Hematopoietic multipotent progenitor cell treated with erythropoietin and hydrocortisone succinate and interleukin-3 and kit ligand, for 4 days (in vitro differentiated cells): ENCODE measurements around the gene SRSF4.
"Not testable (repeated sequence)": the region's sequence is repeated elsewhere in the genome, so short reads cannot be mapped to it uniquely, and the experiment has no call there.

Experiments used
- DNase-seq: peaks from one replicate; pipeline ENCODE4 v3.0.0-alpha.2; 2015

The SRSF4 gene

DNA sequence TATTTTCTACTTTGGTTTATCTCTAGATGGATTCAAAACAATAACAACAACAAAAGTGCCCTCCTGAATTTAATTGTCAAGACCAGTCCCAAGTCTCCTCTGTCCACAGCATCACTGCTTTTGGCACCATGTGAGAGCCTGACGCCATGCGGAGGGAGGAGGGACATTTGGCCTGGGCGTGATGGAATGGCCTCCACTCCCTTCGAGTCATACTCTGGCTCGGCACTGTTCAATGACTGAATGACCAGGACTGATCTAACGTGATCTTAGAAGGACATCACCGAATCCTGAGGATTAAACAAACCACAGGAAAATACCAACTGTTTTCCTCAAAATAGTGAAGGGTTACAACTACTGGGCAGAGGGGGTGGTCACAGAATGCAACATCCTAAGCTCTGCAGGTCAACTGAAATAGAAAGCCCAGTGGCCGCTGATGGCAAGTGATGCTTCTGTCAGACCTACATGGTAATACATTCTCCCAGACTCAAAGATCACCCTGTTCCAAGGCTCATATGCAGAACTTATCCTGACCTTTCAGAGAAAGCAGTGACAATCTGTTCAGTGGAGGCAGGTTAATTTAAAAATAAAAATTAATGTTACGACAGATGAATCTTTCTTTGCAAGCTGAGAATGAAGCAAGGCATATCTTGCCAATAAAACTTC is 19.1 kb downstream of the SRSF4 start:
- no peak for DNase-seq

DNA sequence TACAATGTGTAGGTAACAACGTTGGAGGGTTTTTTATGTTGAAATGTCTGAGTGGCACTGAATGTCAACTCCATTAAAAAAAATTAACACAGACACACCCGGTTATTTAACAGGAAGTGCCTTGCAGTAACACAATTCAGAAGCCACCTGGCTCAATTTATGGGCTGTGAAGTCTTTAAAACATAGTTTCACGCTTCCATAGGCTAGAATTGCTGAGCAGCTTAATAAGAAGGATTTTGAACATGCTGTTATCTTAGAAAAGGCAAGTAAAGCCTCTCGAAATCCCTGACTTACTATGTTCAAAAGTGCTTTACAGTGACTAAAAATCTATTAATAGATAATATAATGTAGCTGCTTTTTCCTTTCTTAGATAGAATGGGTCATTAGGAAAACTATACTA is 19.7 kb downstream of the SRSF4 start:
- DNase-seq, result no peak

DNA sequence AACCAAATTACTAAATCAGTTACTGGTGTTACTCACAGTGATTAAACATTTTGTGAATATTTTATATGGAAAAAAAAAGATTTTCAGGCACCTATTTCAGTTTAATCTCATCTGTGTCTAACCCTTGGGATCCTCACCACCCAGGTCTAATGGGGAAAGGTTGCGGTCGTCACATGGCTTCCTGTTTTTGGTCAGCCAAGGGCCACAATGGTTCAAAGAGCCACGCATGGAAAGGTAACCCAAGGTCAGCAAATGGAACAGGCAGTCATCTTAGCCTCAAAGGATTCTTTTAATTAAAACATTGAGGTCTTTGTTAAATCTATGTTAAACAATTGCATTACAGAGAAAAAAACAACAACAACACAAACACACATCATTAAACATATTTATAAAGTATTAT is 21.9 kb downstream of the SRSF4 start:
- no peak for DNase-seq

DNA sequence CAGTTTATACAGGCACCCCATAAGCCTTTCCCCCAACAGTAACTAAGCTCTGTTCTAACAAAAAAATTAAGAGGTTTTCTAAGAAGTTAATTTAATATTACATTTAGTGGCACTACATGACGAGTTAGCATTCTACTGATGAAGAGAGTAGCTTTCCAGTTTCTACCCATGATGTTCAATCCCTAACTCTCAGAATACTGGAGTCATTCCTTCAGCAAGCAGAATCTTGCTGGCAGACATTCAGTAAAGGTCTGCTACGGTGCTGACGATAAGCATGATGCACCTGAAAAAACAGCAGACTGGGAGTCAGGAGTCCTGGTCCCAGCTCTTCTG is 24.5 kb downstream of the SRSF4 start:
- DNase-seq, result no peak

DNA sequence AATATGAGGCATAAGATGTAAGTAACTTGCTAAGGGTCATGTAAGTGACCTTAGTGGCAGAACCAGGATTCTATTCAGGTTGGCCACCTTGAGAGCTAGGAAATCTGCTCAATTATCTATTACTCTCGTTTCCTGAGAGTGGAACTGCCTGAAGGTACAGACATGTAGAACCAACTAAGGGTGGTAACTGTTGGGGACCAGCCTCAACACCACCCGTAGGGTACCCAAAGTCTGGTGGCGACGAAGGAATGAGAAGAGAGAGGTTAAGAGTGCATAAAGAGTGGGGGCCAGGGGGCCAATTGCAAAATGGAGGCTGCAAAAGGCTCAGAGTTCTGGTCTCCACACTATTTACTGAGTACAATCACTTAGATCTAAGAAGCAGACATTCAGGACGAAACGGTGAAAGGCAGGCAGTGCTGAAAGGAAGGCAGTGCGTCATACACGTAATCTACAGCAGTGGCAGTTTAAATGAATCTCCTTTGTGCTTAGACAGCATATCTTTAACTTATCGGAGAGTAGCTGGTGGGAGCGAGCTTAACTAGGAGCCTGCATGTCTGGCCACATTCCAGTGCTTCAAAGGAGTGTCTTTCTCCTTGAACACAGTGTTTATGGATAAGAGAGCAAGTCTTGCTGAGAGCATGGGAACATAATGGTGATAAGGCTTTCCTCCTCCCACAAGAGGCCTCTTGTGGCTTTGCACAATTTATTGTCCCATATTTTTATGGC is 25.0 kb downstream of the SRSF4 start:
- peak; percentile 83 for DNase-seq

DNA sequence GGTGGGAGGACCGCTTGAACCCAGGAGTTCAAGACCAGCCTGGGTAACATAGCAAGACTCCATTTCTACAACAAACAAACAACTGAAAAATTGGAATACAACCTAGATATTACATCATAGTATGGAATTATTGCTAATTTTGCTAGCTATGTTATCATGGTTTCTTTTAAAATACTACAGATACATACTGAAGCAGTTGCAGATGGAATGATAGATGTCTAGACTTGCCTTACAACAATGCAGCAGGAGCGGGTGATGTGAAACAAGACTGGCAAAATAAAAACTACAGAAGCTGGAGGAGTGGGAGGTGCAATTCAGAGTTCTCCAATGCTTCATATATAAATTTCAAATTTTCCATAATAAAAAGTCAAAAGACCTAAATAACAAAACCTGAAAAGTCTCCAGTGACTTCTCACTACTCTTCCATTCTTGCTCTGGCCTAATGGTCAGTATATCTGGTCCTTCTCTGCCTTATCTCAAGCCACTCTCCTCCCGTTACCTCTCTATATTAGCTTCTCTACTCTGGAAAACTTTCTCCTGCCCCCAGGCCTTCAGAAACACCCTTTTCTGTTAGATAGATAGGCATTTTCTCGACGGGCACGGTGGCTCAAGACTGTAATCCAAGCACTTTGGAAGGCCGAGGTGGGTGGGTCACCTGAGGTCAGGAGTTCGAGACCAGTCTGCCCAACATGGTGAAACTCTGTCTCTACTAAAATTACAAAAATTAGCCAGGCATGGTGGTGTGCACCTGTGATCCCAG is 29.5 kb downstream of the SRSF4 start:
- DNase-seq, result no peak

DNA sequence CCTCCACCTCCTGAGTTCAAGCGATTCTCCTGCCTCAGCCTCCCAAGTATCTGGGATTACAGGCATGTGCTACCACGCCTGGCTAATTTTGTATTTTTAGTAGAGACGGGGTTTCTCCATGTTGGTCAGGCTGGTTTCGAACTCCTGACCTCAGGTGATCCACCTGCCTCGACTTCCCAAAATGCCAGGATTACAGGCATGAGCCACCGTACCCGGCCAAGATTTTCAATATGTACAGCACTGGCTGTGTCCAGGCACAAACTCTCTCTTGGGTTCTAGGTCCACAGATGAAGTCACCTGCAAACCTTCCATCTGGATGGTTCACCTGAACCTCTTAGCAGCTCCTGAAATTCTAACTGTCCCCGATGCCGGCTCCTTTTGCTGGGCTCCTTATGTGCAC is 31.4 kb downstream of the SRSF4 start:
- not testable (repeated sequence) for DNase-seq

DNA sequence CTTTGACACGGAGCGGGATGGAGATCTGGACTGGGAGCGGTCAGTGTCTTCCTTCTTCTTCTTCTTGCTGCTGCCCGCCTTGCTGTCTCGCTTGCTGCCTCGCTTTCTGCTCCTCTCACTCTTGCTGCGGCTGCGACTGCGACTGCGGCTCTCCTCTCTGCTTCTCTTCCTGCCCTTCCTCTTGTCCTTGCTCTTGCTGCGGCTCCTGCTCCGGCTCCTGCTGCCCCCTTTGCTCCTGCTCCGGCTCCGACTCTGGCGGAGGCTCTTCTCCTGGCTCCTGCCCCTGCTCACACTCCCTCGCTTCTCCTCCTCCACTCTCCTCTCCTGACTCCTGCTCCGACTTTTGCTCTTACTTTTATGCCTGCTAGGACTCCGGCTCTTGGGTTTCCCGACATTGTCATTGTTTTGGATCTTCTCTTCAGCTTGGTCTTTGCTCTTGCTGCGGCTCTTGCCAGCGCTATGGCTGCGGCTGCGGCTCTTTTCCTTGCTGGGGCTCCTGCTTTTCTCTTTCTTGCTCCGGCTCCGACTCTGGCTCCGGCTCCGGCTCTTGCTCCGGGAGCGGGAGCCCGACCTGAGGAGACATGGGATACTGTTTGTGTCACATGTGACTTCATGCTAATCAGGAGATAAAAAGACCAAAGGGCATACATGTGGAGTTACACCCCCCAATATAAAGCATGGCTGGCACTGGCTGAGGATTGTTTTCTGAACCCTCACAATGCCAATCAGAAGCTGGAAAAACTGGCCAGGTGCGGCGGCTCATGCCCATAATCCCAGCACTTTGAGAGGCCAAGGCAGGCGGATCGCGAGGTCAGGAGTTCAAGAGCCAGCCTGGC is 32.8 kb downstream of the SRSF4 start:
- DNase-seq, result no peak

DNA sequence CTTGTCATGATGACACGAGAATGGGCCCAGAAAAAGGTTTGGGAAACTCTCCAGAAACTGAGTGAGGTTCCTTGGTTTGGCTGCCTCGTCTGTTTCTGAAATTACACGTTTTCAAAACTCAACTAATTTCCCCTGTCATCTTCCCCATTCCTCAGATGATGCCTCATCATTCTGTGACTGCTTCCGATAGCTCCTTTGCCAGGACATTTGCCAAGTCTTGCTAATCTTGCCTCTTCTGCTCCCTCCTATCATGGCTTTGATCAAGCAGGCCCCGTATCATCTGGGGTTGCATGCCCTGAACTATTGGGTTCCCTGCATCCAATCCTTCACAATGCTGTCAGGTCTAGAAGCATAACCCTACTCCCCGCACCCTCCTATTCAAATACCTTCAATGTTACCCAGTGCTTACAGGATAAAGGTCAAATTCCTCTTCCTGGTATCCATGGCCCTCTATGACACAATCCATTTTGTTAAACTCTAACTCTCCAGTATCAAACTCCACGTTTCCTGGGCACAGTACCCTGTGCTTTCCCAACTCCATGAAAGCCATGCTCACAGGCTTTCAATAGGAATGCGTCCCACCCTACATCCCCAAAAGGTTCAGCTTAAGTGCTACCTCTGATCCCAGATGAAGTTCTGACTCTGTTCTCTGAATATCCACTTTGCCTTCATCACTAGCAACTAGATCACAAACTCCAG is 35.8 kb downstream of the SRSF4 start:
- DNase-seq, result peak; percentile 41

DNA sequence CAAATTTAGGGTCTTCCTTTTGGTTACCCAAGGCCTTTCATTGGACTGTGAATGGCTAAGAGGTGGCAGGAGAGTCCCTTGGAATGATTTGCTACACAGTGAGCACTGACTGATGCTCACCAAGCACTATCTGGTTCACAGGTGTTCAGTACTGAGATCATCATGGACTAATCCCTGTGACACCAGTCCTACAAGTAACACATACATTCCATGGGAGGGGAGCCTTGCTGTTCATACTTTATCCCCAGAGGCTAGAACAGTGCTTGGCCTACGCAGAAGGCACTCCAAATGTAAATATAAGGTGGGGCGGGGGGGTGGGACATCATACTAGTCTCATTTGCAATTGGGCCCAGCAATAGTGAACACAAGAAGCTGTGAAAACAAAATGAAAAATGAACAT is 37.5 kb downstream of the SRSF4 start:
- no peak for DNase-seq

DNA sequence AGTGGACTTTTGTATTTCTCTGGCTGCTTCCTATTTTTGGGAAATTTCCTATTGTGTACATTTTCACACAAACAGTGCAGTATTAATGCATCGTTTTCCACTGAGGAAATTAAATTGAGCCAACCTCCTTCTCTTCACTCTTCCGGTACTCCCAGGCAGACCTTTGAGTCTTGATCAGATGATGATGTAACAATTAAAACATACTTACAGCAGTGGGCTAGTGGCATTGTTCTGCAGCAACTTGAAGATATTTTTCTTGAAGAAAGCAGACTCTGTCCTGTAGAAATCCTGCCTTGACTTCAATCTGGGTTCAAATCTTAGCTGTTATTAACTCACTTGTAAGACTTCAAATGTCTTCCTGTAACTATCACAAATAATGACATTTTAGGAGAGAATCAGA is 39.0 kb downstream of the SRSF4 start:
- no peak for DNase-seq

DNA sequence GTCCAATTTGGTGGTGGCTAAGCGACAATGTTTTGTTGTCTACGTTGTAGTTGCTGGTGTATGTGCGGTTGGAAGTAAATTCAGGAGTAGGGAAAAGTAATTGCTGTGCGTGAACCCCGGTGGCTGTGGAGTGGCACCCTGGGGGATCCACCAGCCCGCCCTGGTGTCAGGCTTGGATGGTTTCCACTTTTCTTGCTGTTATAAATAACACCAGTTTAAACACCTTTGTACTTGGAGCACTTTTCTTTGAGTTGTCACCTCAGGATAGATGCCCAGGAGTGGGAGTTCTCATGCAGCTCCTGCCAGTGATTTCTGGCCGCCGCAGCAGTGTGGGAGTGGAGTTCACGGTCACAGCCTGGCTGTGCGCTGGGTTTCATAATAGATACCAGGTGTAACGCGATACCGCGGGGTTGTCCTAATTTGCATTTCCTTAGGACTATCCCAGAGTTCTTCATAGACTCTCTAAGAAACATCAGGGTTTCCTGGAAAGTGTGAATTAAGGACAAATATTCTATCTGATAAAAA is 45.2 kb downstream of the SRSF4 start:
- DNase-seq, result no peak

DNA sequence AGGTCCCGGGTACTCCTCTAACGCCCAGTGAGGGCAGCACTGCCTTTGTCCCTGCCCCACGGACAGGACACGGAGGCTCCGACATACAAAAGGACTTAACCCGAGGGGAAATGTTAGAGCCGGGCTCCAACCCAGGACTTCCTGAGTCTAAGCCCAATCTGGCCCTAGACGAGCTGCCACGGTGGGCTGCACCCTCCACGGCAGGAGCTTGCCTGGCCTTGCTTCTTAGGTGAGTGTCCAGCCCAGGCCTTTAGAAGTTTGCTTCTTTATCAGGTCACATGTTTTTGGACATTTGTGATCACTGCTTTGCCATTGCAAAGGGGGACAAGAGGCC is 47.0 kb downstream of the SRSF4 start:
- no peak for DNase-seq

DNA sequence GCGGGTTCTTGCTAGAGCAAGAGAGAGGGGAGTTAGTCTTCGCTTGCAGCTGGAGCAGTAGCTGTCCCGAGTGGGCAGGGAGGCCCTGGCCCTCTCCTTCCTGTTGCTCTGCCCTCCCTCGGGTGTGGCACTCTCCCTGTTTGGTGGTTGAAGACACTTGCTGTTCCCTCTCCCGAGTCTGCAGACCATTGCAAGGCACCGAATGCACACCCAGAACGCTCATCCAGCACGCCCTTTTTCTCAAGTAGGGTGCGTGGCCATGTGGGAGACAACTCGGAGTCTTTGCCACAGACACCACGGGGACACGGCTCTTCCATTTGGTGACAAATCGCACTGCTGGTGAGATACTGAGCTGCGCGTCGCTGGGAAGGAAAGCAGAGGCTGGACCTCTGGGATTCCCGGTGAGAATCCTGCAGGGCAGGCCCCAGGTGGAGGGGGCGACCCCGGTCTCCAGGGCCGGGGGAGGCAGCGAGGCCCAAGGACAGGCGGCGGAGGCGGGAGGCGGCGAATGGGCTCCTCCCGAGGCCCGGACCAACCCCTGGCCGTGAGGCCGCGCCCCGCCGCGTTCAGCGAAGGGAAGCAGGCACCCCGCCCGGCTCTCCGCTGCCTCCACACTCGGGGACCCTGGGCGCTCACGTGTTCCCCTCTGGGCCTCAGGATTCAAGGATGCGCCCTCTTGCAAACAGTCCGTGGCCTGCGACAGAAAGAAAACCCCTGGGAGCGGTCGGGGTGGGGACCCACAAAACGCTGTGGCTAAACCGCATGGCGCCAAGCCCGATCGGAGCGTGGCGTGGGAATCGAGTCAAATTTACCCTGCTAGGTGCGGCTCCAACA is 47.6 kb downstream of the SRSF4 start:
- no peak for DNase-seq

DNA sequence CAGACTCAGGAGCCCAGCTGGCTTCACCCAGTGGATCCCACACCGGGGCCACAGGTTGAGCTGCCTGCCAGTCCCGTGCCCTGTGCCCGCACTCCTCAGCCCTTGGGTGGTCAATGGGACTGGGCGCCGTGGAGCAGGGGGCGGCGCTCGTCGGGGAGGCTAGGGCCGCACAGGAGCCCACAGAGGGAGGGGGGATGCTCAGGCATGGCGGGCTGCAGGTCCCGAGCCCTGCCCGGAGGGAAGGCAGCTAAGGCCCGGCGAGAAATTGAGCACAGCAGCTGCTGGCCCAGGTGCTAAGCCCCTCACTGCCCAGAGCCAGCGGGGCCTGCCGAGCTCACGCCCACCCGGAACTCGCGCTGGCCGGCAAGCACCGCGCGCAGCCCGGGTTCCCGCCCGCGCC is 50.6 kb downstream of the SRSF4 start:
- not testable (repeated sequence) for DNase-seq

DNA sequence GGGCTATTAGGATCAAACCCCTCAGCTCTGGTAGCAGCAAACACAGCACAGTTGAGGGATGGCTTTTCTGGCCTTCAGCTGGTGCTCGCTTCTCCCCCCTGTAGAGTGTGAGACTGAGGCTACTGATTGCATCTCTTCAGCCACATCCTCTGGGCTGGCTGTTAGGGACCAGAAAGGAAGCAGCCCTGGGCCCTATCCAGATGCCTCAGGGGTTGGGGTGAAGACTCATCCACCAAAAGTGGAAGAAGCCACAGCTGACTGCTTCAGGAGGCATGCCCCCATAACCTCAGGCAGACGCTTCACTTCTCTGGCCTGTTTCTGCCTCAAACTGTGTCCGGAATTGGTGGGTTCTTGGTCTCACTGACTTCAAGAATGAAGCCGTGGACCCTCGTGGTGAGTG is 51.8 kb downstream of the SRSF4 start:
- DNase-seq, result peak; percentile 69

DNA sequence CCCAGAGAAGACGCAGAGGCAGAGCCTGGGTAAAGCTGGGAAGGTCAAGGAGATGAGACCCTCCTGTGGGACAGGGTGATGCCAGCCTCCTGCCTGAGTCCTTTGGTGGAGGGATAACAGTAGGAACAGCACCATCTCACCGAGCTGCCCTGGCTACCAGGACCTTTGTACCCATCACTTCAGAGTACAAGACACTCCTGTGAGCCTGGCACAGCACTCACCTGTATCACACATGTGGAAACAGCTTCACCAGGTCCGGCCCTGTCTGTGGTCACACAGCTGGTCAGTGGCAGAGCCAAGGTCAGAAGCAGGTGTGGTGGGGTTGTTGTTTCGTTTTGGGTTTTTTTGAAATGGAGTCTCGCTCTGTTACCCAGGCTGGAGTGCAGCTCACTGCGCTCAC is 53.0 kb downstream of the SRSF4 start:
- no peak for DNase-seq

DNA sequence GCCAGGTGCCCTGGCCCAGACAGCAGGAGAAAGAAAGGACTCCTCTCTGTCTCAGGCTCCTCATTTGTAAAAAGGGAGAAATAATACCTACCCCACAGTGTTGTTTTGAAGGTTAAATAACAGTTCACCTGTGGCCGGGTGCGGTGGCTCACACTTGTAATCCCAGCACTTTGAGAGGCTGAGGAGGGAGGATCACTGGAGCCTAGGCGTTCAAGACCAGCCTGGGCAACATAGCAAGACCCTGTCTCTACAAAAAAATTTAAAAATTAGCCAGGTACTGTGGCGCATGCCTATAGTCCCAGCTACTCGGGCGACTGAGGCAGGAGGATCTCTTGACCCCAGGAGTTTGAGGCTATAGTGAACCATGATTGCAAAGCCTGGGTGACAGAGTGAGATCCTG is 55.5 kb downstream of the SRSF4 start:
- no peak for DNase-seq

DNA sequence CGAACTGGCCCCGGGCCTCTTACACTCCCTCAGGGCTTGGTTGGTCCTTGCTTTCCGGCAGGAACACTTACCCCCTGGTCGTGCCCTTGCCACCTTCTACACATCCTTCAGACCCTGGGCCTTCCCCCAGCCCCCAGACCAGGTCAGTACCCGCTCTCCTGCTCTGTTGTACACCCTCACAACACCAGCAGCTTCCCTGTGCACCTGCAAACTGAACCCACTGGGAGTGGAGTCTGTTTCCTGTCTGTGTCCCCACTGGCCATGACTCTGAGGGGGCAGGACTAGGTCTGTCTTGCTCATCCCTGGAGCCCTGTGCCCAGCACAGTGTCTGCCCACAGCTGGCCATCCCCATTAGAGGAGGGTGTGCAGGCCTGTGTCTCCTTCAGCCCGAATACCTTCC is 55.9 kb downstream of the SRSF4 start:
- no peak for DNase-seq

DNA sequence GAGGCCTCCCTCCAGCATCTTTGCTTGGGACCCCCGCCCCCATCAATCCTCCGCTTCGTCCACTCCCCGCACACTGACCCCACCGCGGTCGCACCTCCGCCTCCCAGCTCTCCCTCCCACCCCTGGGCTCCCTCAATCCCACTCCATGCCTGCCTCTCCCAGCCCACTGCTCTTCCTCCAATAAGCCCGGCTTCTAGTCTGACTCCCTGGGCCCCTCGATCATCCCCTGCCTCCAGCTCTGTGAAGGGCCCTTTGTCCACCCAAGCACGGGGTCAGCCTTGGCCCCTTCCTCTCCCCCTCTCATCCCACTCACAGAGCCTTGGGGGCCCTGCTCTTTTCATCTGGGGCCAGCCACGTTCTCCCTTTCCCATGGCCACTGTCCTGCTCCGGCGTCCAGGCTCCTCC is 56.5 kb downstream of the SRSF4 start:
- no peak for DNase-seq

DNA sequence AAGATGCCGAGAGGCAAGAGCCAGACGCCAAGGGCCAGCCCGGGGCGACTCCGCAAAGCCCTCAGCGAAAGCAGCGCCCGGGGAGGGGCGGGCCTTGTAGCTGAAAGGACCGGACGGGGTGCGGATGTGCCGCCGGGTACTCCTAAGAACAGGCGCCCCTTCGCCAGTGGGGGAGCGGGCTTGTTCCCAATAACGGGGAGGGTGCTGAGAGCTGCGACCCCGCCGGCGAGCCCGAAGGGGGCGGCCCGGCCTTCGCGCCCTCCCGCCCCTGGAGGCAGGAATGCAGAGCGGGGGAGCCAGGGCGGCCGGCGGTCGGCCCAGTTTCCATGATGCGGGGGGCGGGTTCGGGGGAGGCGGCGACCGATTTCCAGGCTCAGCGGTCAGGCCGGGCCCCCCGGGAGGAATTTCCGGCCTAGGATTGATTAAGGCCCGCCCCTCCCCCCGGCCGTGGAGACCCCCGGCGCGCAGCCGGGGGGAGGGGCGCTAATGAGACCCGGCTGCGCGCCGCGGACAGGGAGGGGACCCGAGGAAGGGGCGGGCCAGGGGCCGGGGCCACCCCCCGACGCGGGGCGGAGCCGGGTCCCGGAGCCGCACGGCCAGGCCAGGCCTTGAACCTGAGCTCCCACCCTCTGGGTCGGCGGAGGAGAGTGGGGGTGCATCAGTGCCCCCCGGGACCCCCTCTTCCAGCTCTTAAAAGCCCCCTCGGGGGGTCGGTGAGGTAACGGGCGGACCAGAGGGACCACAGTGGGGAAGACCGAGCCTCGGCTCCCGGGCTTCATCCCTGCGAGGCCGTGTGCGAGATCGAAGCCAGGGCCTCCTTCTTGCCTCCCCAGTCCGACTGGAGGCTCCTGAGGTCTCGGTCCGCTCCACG is 57.1 kb downstream of the SRSF4 start:
- DNase-seq, result peak; percentile 75
